Skeletal muscle satellite cell (primary cell): ENCODE data around the gene KIF4A.
A peak's percentile ranks its signal among the peaks of the same experiment; 100 is the strongest.
"Not testable (repeated sequence)": the region's sequence is repeated elsewhere in the genome, so short reads cannot be mapped to it uniquely, and the experiment has no call there.

ENCODE experiments used
- H3K27me3 ChIP-seq: 2 replicates; pipeline ENCODE4 v1.7.0; 2013; ENCODE audit warnings: low read length; ENCODE audit not compliant: control insufficient read depth, insufficient read depth
- H3K36me3 ChIP-seq: 2 replicates; pipeline ENCODE4 v1.7.0; 2013; ENCODE audit warnings: mild to moderate bottlenecking, control low read depth, low read length; ENCODE audit not compliant: insufficient read depth
- H3K4me1 ChIP-seq: 2 replicates; pipeline ENCODE4 v1.7.0; 2013; ENCODE audit warnings: low read length; ENCODE audit not compliant: control insufficient read depth, insufficient read depth
- H3K4me2 ChIP-seq: 2 replicates; pipeline ENCODE4 v1.7.0; 2013; ENCODE audit warnings: mild to moderate bottlenecking, low read length
- H3K4me3 ChIP-seq: 2 replicates; pipeline ENCODE4 v1.7.0; 2013; ENCODE audit warnings: low read length
- H3K9ac ChIP-seq: 2 replicates; pipeline ENCODE4 v1.7.0; 2013; ENCODE audit warnings: mild to moderate bottlenecking, low read depth, low read length, moderate library complexity
- H3K9me3 ChIP-seq: replicated peaks from 2 replicates; pipeline ENCODE4 v1.7.0; 2013; ENCODE audit warnings: mild to moderate bottlenecking, control low read depth, low read length

Gene KIF4A

DNA sequence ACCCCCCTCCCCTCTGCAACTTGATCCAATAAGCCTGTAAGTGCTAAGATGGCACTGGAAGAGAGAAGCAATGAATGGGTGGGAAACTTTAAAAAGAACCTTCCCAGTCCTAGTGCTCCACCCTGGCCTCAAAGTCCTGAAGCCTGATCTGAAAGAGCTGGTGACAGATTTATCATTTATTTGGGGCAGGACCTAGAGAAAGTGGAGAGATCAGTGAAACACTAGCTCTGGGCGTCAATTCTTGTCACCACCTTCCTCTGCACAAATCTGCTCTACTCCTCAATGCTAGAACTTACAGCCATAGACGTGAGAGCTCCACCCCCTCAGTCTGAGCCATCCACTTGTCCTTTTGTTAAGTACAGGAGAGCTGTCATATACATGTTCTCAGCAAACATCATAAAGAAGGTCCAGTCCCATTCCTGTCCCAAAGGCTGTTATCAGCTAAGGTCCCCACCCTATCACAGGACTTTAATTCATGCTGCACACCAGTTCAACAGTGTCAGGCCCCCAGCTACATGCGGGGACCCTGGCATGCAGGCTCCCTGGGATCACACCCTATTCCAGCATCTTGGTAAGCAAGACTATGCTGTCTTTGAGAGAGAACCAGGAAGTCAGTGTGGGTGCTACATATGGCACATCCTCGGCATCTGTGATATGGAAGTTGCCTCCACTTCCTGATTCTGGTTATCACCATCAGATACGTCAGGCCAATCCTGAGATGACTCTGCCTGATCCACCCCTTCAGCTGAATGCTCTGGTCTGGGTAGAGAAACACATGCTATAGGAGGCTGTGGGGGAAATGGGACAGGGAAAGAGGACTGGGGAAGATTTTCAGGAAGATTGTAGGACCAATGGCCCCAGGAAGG is 32.2 kb upstream of the KIF4A start:
- no peaks in the 10 kb centered on the region for H3K4me1 ChIP-seq
- H3K9ac ChIP-seq = no peak overlapping the region
- peaks cover 3% of the 10 kb centered on the region for H3K27me3 ChIP-seq
- no peaks in the 10 kb centered on the region for H3K36me3 ChIP-seq
- no peak overlapping the region for H3K4me2 ChIP-seq
- no peak overlapping the region for H3K4me3 ChIP-seq
- no peaks in the 10 kb centered on the region for H3K9me3 ChIP-seq

DNA sequence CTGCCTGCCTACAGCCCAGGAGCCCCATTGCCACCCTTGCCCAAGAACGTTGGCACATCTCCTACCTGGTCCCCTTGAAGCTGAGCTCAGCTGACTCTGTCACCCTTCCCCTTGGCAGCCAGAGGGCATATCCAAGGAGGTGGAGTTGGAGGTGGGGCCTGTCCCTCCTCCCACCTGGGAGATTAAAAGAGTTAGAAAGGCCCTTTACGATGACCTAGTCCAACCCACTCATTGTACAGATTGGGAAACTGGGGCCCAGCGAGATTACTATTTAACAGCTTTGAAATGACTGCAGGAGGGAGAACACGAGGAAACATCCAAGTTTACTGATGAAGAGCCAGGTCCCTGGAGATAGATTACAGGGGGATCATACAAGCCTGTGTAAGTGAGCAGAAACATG is 29.8 kb upstream of the KIF4A start, which contains the start of gene P2RY4:
TSS of gene P2RY4 (minus strand) at position 101 of the 400 bp plus-strand sequence. CDS start 580 bp downstream, outside the sequence.
- Histone ChIP-seq H3K4me2 (no peak within 1 kb of the TSS), H3K4me1 (no peaks in the 10 kb centered on the region), H3K9ac (no peak within 1 kb of the TSS), H3K36me3 (no peaks in the 10 kb centered on the region), H3K27me3 (peaks cover 9% of the 10 kb centered on the region), H3K4me3 (no peak within 1 kb of the TSS), H3K9me3 (no peaks in the 10 kb centered on the region)

DNA sequence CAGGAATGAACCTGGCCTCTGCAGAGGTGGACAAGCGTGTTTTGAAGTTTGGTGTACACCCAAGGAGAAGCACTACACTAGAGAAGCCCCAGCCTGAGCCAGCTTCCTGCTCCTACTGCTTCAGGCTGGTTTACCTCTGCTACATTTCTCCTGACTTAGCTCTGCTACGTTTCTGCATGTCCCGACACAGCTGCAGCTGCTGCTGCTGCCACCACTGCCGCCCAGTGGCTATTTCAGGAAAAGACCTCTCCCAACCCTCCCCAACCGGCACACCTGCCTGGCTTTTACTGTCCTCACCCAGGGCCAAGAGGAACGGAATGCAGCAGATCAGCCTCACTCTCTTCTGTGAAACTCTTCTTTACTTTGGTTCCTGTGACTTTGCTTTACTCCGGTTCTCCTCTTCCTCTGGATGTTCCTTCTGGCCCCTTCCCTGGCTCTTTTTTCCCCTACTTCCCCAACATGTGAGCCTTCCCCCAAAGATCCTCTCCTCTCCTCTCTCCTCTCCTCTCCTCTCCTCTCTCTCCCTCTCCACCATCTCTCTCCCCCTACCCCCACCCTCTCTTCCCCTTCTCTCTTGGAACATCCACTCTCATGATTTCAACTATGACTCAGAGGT is 26.8 kb upstream of the KIF4A start:
- Histone ChIP-seq H3K9me3 (no peaks in the 10 kb centered on the region), H3K4me3 (no peak overlapping the region), H3K4me2 (no peak overlapping the region), H3K4me1 (no peaks in the 10 kb centered on the region), H3K36me3 (no peaks in the 10 kb centered on the region), H3K9ac (no peak overlapping the region), H3K27me3 (peaks cover 6% of the 10 kb centered on the region)

DNA sequence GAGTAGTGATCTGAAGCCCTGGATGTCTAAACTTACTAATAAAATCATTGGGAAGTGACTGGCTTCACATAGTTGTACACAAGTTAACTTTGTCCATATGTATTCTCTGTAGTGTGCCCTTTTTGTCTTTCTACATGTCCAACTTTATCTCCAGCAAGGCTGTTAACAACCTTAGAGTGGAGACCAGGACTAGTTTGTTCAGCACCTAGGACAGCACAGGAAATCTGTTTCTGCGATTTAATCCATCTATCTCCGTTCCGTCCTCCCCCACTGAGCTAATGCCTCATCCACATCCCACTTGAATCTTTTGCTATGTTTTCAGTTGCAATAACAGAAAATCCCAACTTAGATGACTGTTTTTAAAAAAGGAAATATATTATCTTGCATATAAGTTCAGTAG is 25.1 kb upstream of the KIF4A start:
- no peaks in the 10 kb centered on the region for H3K4me1 ChIP-seq
- no peaks in the 10 kb centered on the region for H3K9me3 ChIP-seq
- peaks cover 6% of the 10 kb centered on the region for H3K27me3 ChIP-seq
- H3K9ac ChIP-seq = no peak overlapping the region
- no peak overlapping the region for H3K4me2 ChIP-seq
- H3K4me3 ChIP-seq = no peak overlapping the region
- no peaks in the 10 kb centered on the region for H3K36me3 ChIP-seq

DNA sequence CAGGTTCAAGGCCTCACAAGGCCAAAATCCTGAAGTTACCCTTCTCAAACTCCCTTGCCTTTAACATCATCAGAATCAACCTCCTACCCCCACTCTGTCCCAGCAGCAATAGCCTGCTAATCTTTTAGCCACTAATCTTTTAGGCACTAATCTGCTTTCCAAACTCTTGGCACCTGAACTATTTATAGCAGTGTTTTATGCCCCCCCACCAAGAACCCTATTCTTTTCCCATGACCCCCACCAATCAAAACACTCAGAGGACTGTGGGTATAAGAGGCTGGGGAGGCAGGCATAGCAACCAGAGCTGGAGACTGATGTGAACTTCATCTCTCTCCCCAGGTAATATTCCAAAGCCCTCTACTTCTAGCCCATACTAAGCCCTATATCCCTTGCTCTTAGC is 21.9 kb upstream of the KIF4A start, which contains the start of gene ARR3:
TSS of gene ARR3 (plus strand) at position 301 of the 400 bp plus-strand sequence. CDS start 1,052 bp downstream, outside the sequence.
- Histone ChIP-seq H3K4me2 (no peak within 1 kb of the TSS), H3K4me1 (no peaks in the 10 kb centered on the region), H3K9ac (no peak within 1 kb of the TSS), H3K4me3 (no peak within 1 kb of the TSS), H3K9me3 (no peaks in the 10 kb centered on the region), H3K36me3 (no peaks in the 10 kb centered on the region), H3K27me3 (peaks cover 10% of the 10 kb centered on the region)

DNA sequence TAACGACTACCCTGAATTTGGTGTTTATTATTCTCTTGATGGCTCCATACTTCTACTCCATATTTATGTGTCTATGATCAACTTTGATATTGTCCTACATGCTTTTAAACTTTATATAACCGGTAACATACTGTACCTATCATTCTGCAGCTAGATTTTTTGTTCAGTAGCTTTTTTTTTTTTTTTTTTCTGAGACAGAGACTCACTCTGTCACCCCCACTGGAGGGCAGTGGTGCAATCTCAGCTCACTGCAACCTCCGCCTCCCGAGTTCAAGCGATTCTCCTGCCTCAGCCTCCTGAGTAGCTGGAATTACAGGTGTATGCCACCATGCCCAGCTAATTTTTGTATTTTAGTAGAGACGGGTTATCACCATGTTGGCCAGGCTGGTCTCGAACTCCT is 15.9 kb upstream of the KIF4A start:
- H3K9me3 ChIP-seq, H3K4me2 ChIP-seq, H3K4me1 ChIP-seq, H3K36me3 ChIP-seq, H3K9ac ChIP-seq, H3K27me3 ChIP-seq, H3K4me3 ChIP-seq: not testable (repeated sequence)

DNA sequence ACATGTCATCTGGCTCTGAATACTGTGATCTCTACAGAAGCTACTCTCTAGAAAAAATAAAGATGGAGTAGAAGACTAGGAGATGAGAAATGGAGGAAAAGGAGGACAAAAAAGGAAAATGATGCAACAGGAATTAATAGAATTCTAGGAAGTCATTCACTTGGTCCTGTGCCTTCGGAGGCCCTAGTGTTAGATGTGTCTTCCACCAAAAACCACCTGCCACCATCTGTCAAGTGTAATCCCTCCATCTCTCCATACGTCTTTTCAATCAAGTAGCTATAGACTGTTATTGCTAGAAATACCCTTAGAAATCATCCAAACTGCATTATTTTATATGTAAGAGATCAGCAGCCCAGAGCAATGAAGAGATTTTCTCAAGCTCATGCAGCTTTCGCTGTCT is 10.8 kb upstream of the KIF4A start:
- H3K36me3 ChIP-seq = no peaks in the 10 kb centered on the region
- H3K9ac ChIP-seq = no peak overlapping the region
- no peaks in the 10 kb centered on the region for H3K9me3 ChIP-seq
- H3K4me2 ChIP-seq = no peak overlapping the region
- H3K27me3 ChIP-seq = no peaks in the 10 kb centered on the region
- H3K4me1 ChIP-seq = no peaks in the 10 kb centered on the region
- no peak overlapping the region for H3K4me3 ChIP-seq

DNA sequence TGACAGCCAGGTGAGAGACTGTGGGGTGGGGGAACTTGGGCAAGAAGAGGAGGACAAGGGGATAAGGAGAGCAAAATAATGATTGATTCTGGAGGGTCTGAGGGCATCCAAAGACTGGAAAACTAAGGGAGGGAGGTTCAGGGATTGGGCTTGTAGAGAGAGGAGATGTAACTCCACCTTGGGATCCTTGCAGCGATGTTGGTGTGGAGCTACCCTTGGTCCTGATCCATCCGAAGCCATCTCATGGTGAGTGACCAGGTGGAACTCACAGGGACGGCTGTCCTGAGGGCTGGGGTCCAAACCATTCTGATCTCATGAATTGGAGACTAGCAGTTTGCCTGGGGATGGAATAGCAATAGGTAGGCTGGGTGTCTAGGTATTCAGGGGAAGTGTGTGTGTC is 9.3 kb upstream of the KIF4A start:
- no peaks in the 10 kb centered on the region for H3K9me3 ChIP-seq
- H3K27me3 ChIP-seq = no peaks in the 10 kb centered on the region
- H3K4me1 ChIP-seq = no peaks in the 10 kb centered on the region
- H3K4me2 ChIP-seq = no peak overlapping the region
- no peak overlapping the region for H3K4me3 ChIP-seq
- no peak overlapping the region for H3K9ac ChIP-seq
- H3K36me3 ChIP-seq = no peaks in the 10 kb centered on the region

DNA sequence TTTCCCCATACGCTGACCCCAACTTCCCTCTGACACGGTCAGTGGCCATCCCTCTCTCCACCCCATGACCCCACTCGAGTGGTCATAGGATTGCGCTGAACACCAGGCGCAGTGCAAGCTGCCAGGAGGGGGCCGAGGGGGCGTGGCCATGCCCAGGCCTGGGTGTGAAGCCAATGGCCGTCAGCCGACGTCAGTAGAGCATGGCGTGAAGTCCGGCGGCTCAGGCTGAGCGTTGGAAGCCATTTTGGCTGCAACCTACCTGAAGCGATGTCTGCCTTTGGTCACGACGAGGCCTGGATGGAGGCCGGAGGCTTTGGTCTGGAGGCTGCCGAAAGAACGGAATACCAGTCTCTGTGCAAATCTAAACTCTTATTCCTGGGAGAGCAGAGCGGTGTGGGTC is 8.0 kb upstream of the KIF4A start, which contains the start of gene RAB41:
TSS of gene RAB41 (plus strand) at position 222 of the 400 bp plus-strand sequence. CDS start at position 268, 46 bp downstream.
- Histone ChIP-seq H3K4me2 (no peak within 1 kb of the TSS), H3K4me1 (no peaks in the 10 kb centered on the region), H3K9ac (no peak within 1 kb of the TSS), H3K27me3 (no peaks in the 10 kb centered on the region), H3K4me3 (no peak within 1 kb of the TSS), H3K9me3 (no peaks in the 10 kb centered on the region), H3K36me3 (no peaks in the 10 kb centered on the region)

DNA sequence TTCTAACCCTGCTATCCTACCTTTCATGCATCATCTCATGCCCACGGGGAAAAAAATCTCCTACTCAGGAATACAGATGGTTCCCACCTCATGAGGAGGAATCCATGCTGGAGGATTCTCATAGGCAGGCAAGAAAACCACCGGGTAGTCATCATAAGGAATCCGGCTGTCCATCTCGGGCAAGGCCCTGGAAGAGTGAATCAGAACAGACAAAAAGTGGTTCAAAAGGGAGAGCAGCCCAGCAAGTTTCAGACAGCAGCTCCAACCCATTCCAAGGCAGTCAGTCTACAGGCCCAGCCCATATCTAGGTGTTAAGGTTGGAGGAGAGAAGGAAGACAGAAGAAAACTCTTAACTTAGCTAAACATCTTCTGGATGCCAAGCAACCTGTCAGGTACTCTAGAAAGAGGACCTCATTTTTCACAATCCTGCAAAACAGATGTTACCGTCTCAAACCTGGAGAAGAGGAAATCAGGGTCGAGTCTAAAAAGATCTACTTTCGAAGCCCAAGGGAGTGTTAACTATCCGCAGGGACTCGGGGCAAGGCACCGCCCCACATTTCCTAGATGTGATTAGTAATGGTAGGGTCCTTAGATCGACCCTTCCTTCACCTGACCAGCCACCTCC is 624 bp upstream of the KIF4A start:
- Histone ChIP-seq H3K27me3 (no peaks in the 10 kb centered on the region), H3K36me3 (peaks cover 4% of the 10 kb centered on the region), H3K4me1 (peaks cover 11% of the 10 kb centered on the region), H3K9ac (peak overlapping the region; percentile 87), H3K9me3 (no peaks in the 10 kb centered on the region), H3K4me3 (peak overlapping the region; percentile 76), H3K4me2 (peak overlapping the region; percentile 84)

DNA sequence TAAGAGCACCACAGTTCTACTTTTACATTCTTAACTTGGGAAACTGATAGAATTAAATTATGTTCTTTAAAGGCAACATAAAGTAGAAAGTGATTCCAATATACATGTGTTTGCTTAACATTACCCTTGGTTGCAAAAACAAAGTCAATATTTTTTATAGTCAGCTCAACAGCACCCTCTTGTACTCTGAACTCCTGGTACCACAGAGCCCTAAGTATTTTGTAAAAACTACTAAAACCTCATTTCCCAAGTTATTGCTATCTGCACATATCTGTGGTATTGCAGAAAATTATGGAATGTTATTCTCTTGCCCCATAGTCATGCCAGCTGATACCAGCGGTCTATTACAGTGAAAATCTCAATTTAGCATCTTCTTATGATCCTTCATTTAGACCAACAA is 2.9 kb downstream of the KIF4A start:
- H3K9ac ChIP-seq = peak overlapping the region; percentile 5
- peak overlapping the region; percentile 82 for H3K4me2 ChIP-seq
- H3K9me3 ChIP-seq = no peaks in the 10 kb centered on the region
- peaks cover 11% of the 10 kb centered on the region for H3K4me1 ChIP-seq
- no peaks in the 10 kb centered on the region for H3K27me3 ChIP-seq
- no peak overlapping the region for H3K4me3 ChIP-seq
- H3K36me3 ChIP-seq = peaks cover under 1% of the 10 kb centered on the region
